GM23248 (cell line): ENCODE measurements around the gene PWWP2A. TPM values are rescaled to one million over a fixed set of nuclear protein-coding genes. Genes with fewer than 3 reads are reported as not detected.
A peak's percentile ranks its signal among the peaks of the same experiment; 100 is the strongest.
"Not testable (repeated sequence)": the region's sequence is repeated elsewhere in the genome, so short reads cannot be mapped to it uniquely, and the experiment has no call there.

Experiments
- DNase-seq: peaks from one replicate; pipeline ENCODE4 v3.0.0-alpha.2; 2015
- H2AFZ ChIP-seq: fragments of 200-600 bp; sonication (generic); 2 replicates; pipeline ENCODE4 v1.6.1; 2016; ENCODE audit warnings: antibody characterized with exemption
- H3F3A ChIP-seq: fragments of 200-600 bp; sonication (generic); 2 replicates; pipeline ENCODE4 v1.6.1; 2016; ENCODE audit warnings: mild to moderate bottlenecking, antibody characterized with exemption, mixed run types; ENCODE audit not compliant: insufficient read depth
- H3K27ac ChIP-seq: fragments of 200-600 bp; sonication (generic); 2 replicates; pipeline ENCODE4 v1.5.1; 2016; ENCODE audit warnings: mild to moderate bottlenecking
- H3K27me3 ChIP-seq: fragments of 200-600 bp; sonication (generic); replicated peaks from 2 replicates; pipeline ENCODE4 v1.6.1; 2016; ENCODE audit warnings: mild to moderate bottlenecking; ENCODE audit not compliant: insufficient read depth
- H3K36me3 ChIP-seq: fragments of 200-600 bp; sonication (generic); 2 replicates; pipeline ENCODE4 v1.6.1; 2016; ENCODE audit warnings: low read depth, mild to moderate bottlenecking
- H3K4me1 ChIP-seq: fragments of 200-600 bp; sonication (generic); 2 replicates; pipeline ENCODE4 v1.6.1; 2016; ENCODE audit warnings: mild to moderate bottlenecking; ENCODE audit not compliant: insufficient read depth
- H3K4me2 ChIP-seq: fragments of 200-600 bp; sonication (generic); one replicate; pipeline ENCODE4 v1.6.1; 2016; ENCODE audit warnings: mild to moderate bottlenecking; ENCODE audit not compliant: unreplicated experiment
- H3K4me3 ChIP-seq: fragments of 200-600 bp; sonication (generic); 2 replicates; pipeline ENCODE4 v1.5.1; 2016; ENCODE audit warnings: mild to moderate bottlenecking
- H3K79me2 ChIP-seq: fragments of 200-600 bp; sonication (generic); 2 replicates; pipeline ENCODE4 v1.6.1; 2016; ENCODE audit warnings: mild to moderate bottlenecking; ENCODE audit not compliant: insufficient read depth
- H3K9ac ChIP-seq: fragments of 200-600 bp; sonication (generic); 2 replicates; pipeline ENCODE4 v1.6.1; 2016; ENCODE audit warnings: mild to moderate bottlenecking
- H3K9me2 ChIP-seq: fragments of 200-600 bp; sonication (generic); 2 replicates; pipeline ENCODE4 v1.6.1; 2016; ENCODE audit warnings: mixed run types, mild to moderate bottlenecking, moderate library complexity; ENCODE audit not compliant: insufficient read depth
- H3K9me3 ChIP-seq: fragments of 200-600 bp; sonication (generic); one replicate; pipeline ENCODE4 v1.6.1; 2017; ENCODE audit warnings: low read depth
- H4K20me1 ChIP-seq: fragments of 200-600 bp; sonication (generic); 2 replicates; pipeline ENCODE4 v1.6.0; 2016; ENCODE audit not compliant: insufficient read depth
- EZH2 ChIP-seq: fragments of 200-600 bp; sonication (generic); IDR thresholded peaks from 2 replicates; pipeline ENCODE4 v1.6.1; 2018; ENCODE audit warnings: antibody characterized with exemption, mild to moderate bottlenecking; ENCODE audit not compliant: insufficient read depth, poor library complexity, severe bottlenecking
- EZH2phosphoT487 ChIP-seq: fragments of 200-600 bp; sonication (generic); IDR thresholded peaks from 2 replicates; pipeline ENCODE4 v1.6.1; 2018; ENCODE audit warnings: antibody characterized with exemption, moderate library complexity, mild to moderate bottlenecking, low read depth; ENCODE audit not compliant: insufficient read depth
- WGBS, 2 experiments: methylation state at CpG; one replicate each; pipeline ENCODE4 v1.1.6; 2015 to 2017; ENCODE audit warnings: low lambda C conversion rate in 2 of 2, low coverage in 1 of 2; ENCODE audit errors: missing lambda C conversion rate in 2 of 2; 5-methylcytosine and 5-hydroxymethylcytosine counted together
- in situ Hi-C: fragments of 300-500 bp; cut with MboI; formaldehyde crosslinking; loops from 2 replicates; pipeline ENCODE4 v1.15.0; 2020
- polyA plus RNA-seq: library from polyadenylated mRNA; unstranded; fragments of >200 nt; fragmentation: Nextera tagmentation; extraction: Ambion mirVana; gene quantifications from 2 replicates; pipeline ENCODE4 v1.2.1, GENCODE V29; 2016
- total RNA-seq: library from RNA; depleted of rRNA; stranded (reverse); fragments of >200 nt; shearing (Covaris generic); gene quantifications from 2 replicates; pipeline ENCODE4 v1.2.3, GENCODE V29; 2014

The PWWP2A gene
- total and polyA plus RNA-seq, 2 experiments from 2014 or later: 7.8 to 13.2 TPM

DNA sequence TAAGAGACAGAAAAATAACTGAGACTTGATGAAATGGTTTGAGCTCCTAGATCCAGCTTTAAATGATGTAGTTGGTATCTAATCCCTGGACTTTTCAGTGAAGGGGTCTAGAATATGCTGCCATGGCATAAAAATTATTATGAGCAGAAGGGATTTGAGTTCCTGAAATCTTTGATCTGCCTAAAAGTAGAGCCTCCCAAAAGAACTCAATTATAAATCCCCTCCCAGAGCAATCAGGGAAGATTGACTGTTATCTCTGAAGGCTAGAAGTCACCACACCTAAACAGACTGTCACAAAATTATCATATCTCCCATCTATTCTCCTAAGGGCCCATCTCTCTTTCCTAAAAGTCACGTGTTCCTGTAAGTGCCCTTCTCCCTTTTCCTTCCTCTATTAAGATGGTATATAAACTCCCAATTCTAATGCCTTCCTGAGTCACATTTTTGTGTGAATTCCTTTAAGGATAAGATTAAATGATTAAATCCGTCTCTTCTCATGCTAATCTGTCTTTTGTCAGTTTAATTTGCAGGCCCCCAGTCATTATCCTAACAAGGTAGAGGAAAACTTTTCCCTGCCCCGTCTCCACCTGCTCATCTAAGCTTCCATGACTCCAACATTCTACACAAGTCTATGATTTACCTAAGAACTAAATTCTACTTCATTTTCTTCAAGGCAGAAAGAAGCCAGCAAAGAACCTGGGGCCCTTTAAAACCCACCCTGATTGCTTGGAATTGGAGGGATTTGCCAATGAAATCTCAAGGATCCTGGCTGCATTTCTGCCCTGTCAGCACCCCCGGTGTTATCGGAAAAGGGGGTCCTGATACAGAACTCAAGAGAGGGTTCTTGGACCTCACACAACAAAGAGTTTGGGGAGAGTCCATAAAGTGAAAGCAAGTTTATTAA, 47.1 kb upstream of the PWWP2A start:
- H3K4me1 ChIP-seq: peaks cover 37% of the 10 kb centered on the region
- no peak for TF ChIP-seq EZH2
- no peak for TF ChIP-seq EZH2phosphoT487
- peak overlapping the region; percentile 99 for H3K27ac ChIP-seq
- H3K79me2 ChIP-seq: no peaks in the 10 kb centered on the region
- no peak for DNase-seq
- H4K20me1 ChIP-seq: no peaks in the 10 kb centered on the region
- peaks cover 27% of the 10 kb centered on the region for H3F3A ChIP-seq
- peak overlapping the region; percentile 19; the same call in 1 of the 2 replicates for H2AFZ ChIP-seq
- H3K9me2 ChIP-seq: no peaks in the 10 kb centered on the region
- H3K4me2 ChIP-seq: peak overlapping the region; percentile 70
- H3K9me3 ChIP-seq: no peaks in the 10 kb centered on the region
- in situ Hi-C loops: no loop called here
- peak overlapping the region; percentile 84 for H3K9ac ChIP-seq
- no peaks in the 10 kb centered on the region for H3K36me3 ChIP-seq
- WGBS, 2 experiments: 78 to 84% methylated on average over 5 of the region's 5 CpGs
- no peaks in the 10 kb centered on the region for H3K27me3 ChIP-seq
- peak overlapping the region; percentile 39; the same call in 1 of the 2 replicates for H3K4me3 ChIP-seq

DNA sequence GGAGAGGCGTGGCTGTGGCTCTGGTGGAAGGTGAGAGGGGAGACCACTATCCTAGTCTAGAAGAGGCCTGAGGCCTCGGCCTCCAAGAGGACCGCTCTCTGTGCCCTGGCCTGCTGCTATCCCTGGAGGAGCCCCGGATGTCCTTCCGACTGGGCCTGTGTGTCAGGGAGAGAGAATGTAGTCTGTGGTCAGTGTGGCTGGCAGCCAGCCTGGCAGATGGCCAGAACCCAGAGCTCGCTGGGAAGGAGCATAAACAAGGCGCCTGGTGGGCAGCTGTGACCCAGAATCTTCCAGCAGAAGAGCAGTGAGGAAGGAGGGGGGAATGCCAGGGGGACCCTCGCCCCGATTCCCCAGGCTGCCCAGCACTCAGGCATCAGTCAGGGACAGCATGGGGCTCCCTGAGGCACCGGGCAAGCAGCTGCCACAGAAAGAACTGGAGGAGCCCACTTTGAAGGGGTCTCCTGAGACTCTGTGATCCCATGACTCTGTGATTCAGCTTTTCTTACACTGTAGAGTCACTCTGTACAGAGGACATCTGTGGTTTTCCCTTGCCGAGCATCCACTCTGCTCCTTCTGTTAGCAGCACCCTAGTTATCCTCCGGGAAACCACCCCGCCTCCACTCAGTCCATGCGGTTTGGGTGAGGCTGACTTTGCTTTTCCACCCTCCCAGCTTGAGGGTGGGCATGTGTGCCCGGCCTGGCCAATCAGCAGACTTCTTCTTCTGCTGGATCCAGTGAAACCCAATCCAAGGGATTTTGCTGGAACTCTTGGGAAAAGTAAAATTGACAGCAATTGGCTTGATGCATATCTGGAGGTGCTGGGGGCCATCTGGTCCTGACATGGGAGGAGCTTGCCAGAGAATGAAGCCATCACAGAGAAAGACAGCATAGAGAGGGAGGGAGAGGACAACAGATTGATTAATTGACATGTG, 46.2 kb upstream of the PWWP2A start:
- in situ Hi-C loops: no loop called here
- peaks cover 37% of the 10 kb centered on the region for H3K4me1 ChIP-seq

DNA sequence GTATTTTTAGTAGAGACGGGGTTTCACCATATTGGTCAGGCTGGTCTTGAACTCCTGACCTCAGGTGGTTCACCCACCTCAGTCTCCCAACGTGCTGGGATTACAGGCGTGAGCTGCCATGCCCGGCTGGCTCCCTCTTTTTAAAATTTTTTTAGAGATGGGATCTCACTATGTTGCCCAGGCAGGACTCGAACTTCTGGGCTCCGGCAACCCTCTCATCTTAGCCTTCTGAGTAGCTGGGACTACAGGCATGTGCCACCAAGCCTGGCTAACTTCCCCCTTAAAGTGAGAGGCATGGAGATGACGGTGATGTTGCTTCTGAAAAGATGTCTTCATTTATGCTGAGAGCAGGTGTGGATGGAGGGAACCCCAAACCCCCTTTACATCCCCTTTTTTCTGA, 43.7 kb upstream of the PWWP2A start:
- WGBS, 2 experiments: 92 to 98% methylated on average over 7 of the region's 7 CpGs
- H3K9ac ChIP-seq: no peak overlapping the region
- H3K9me2 ChIP-seq: no peaks in the 10 kb centered on the region
- no peaks in the 10 kb centered on the region for H4K20me1 ChIP-seq
- H3K4me3 ChIP-seq: no peak overlapping the region
- peaks cover 19% of the 10 kb centered on the region for H3F3A ChIP-seq
- no peak overlapping the region for H2AFZ ChIP-seq
- no peaks in the 10 kb centered on the region for H3K79me2 ChIP-seq
- peaks cover 23% of the 10 kb centered on the region for H3K4me1 ChIP-seq
- H3K9me3 ChIP-seq: no peaks in the 10 kb centered on the region
- no peak overlapping the region for H3K4me2 ChIP-seq
- in situ Hi-C loops: no loop called here
- no peaks in the 10 kb centered on the region for H3K27me3 ChIP-seq
- TF ChIP-seq EZH2phosphoT487 (no peak), EZH2 (no peak)
- H3K27ac ChIP-seq: no peak overlapping the region
- DNase-seq: no peak
- no peaks in the 10 kb centered on the region for H3K36me3 ChIP-seq

More for the DNA sequence above, 46.2 kb upstream of the PWWP2A start:
- Histone ChIP-seq H3K9me3 (no peaks in the 10 kb centered on the region), H3K79me2 (no peaks in the 10 kb centered on the region), H3K9me2 (no peaks in the 10 kb centered on the region), H3K36me3 (no peaks in the 10 kb centered on the region), H3K4me3 (peak overlapping the region; percentile 54), H3K4me2 (peak overlapping the region; percentile 70), H3F3A (peaks cover 27% of the 10 kb centered on the region), H2AFZ (peak overlapping the region; percentile 94), H3K9ac (peak overlapping the region; percentile 84), H3K27me3 (no peaks in the 10 kb centered on the region), H4K20me1 (no peaks in the 10 kb centered on the region), H3K27ac (peak overlapping the region; percentile 99)
- DNase-seq: peak; percentile 97
- WGBS, 2 experiments: 1 to 3% methylated on average over 15 of the region's 15 CpGs
- TF ChIP-seq EZH2: no peak
- no peak for TF ChIP-seq EZH2phosphoT487

DNA sequence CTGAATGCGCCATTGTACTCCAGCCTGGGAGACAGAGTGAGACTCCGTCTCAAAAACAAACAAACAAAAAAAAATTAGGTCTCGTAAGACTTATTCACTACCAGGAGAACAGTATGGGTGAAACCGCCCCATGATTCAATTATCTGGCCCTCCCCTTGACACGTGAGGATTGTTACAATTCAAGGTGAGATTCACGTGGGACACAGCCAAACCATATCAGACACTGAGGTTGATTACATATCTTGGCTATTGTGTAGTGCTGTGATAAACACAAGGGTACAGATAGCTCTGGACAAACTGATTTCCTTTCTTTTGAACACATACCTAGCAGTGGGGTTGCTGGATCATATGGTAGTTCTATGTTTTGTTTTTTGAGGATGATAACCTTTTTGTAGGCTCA, 42.4 kb upstream of the PWWP2A start:
- Histone ChIP-seq H3K36me3 (no peaks in the 10 kb centered on the region), H3K9me3 (no peaks in the 10 kb centered on the region), H3K9ac (no peak overlapping the region), H4K20me1 (no peaks in the 10 kb centered on the region), H3K9me2 (no peaks in the 10 kb centered on the region), H3K4me2 (no peak overlapping the region), H3K4me3 (no peak overlapping the region), H3K79me2 (no peaks in the 10 kb centered on the region), H3K27ac (no peak overlapping the region), H2AFZ (no peak overlapping the region), H3K27me3 (no peaks in the 10 kb centered on the region), H3F3A (peaks cover 15% of the 10 kb centered on the region), H3K4me1 (peaks cover 22% of the 10 kb centered on the region)
- DNase-seq: no peak
- TF ChIP-seq EZH2: no peak
- no peak for TF ChIP-seq EZH2phosphoT487
- WGBS, 2 experiments: 90 to 94% methylated on average over 6 of the region's 6 CpGs
- in situ Hi-C loops: no loop called here

DNA sequence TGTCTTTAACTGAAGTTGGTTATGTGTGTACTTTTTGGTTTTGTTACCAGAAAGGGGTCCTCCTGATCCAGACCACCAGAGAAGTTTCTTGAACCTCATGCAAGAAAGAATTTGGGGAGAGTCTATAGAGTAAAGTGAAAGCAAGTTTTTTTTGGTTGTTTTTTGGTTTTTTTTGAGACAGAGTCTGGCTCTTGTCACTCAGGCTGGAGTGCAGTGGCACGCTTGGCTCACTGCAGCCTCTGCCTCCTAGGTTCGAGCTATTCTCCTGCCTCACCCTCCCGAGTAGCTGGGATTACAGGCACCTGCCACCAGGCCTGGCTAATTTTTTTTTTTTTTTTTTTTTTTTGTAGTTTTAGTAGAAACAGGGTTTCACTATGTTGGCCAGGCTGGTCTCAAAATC, 41.6 kb upstream of the PWWP2A start:
- H3F3A ChIP-seq, H4K20me1 ChIP-seq, H3K79me2 ChIP-seq, H3K9ac ChIP-seq, H3K27ac ChIP-seq, H3K4me3 ChIP-seq, H3K4me2 ChIP-seq, DNase-seq, H3K27me3 ChIP-seq, H3K9me3 ChIP-seq, H3K9me2 ChIP-seq, H3K36me3 ChIP-seq, in situ Hi-C loops: not testable (repeated sequence)
- peak overlapping the region; percentile 3; the same call in 1 of the 2 replicates for H2AFZ ChIP-seq
- 97% methylated on average over 3 of the region's 3 CpGs for whole genome bisulfite sequencing, 2 experiments
- peaks cover 14% of the 10 kb centered on the region for H3K4me1 ChIP-seq
